Measurements from ENCODE around the gene TSHZ2.

The TSHZ2 gene

DNA sequence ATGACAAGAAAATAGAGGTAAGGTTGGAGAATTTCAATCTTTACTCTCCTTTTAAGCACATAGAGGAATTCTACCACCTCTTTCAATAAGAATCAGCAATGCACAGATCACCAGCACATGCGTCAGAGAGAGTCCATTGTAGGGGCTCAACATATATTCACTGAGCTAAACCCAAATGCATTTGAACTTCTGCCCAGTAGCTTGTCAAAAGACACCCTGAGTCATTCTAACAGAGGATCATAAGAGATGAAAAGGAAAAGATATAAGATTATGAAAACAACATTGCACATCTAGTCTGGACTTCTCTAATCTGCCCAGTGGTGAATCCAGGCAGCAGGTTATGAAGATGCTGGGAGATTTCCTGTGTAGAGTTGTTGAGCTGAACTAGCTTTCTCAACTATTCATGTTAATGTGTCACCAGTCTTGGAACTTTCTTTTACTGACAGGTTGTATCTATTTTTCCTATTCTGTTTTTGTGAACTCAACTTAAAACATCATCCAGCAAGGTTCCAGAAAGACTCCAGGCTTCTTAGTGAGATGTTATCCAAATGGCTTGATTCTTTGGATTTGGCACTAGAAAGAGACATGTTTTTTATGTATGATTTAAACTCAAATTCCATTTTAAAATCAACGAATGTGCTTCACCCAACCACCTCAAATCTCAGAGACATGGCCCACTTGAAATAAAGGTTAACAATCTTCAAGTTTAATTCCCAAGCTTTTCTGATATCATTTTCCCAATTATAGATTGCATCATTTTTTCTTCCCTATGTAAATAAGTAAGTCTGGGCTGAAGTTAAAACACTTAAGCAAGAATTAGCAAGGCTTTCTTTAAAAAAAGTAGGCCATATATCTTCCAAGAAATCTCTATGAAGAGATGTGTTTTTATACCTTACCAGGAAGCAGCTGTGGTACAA is 89.3 kb downstream of the TSHZ2 start:
- no peak for FAIRE-seq
- DNase-seq (ENCODE audit: low spot score): no peak

DNA sequence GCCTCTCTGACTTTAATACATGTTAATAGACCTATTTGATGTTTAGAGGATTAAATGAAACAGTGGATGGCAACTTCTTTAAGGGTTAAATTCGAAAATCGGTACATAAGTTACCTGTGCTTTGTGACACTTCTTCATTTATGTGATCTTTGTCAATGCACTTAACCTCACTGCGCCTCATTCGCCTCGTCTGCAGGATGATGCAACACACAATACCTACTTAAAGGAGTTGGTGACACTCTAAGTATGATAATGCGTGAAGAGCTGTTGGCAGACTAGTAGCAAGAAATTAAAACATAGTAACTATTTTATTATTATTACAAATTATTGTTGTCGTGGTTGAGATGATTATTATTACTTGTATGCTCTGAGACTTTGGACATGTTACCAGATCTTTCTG is 92.8 kb downstream of the TSHZ2 start:
- FAIRE-seq: no peak
- no peak for DNase-seq (ENCODE audit: low spot score)

GRCh38 chr20:53068241-53068640 is 96.1 kb downstream of the TSHZ2 start:
- no peak for DNase-seq (ENCODE audit: low spot score)
- FAIRE-seq: no peak

- DNase-seq (ENCODE audit: low spot score) (no peak), FAIRE-seq (no peak)
Observed at GRCh38 chr20:53069132-53069531, 97.0 kb downstream of the TSHZ2 start.

GRCh38 chr20:53070224-53070623 is 98.1 kb downstream of the TSHZ2 start:
- DNase-seq (ENCODE audit: low spot score) (no peak), FAIRE-seq (no peak)

DNA sequence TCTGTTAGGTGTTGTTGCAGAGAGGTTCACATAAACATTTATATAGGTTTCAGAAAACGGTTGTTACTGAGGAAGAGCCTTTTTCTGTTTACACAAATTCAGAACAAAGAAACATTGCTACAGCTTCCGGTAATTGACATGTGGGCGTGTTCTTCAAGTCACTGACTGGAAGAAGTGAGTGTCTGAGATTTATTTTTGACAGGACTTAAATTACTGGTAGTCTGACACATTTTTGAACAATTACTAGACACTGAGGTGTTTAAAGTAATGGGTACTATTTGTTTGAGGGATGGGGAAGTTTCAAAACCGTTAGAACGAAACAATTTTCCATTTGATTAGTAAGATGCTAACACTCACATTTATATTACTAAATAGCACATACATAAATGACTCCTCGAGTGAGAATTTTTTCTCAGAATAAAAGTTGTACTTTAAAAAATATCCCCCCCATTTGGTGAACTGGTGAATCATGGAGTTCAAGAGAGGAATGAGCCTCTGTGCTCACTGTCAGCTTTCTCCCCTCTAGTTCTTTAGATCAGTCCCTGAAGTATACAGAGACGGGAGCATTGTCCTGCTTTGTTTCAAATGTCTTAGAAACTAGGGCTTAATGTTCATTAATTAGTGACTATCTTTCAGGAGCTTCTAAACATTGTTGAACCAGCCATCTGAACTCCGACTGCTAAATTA is 98.7 kb downstream of the TSHZ2 start:
- DNase-seq (ENCODE audit: low spot score): no peak
- FAIRE-seq: no peak

- DNase-seq (ENCODE audit: low spot score) (no peak), FAIRE-seq (no peak)
Observed at GRCh38 chr20:53071833-53072232, 99.7 kb downstream of the TSHZ2 start.

- peak; percentile 95 for FAIRE-seq
- no peak for DNase-seq (ENCODE audit: low spot score)
Observed at GRCh38 chr20:53072923-53073579, 100.9 kb downstream of the TSHZ2 start.

DNA sequence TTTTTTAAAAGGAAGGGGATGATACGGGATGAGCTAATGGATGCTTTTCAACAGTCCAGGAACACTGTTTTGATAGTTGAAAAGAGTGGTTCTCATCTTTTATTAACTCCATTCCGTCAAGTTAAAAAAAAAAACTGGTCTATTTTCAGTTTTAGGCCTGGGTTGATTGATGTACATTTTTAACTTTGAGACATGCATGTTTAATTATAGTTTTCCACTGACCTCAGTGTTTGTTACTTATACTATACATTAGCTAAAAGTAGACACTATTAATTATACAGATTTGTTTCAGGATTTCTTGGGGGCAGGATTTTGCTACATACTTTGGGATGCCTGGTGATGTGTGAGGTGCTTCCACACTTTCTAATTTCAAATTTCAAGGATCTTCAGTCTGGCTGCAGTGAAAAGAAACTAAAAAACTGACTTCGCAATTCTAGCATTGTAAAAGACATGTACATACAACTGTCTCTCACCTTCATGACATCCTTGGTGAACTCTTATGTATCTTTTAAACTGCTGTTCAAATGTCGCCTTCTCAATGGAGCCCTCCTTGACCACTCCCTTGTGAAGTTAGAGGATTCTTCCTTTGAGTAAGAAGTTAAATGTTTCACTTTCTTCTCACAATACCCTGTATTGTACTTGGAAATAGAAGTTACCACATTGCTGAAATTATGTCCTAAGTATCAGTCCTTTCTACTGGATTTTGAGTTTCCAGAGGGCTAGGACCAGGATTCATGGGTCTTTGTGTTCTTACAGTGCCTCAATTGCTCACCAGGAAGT is 101.7 kb downstream of the TSHZ2 start:
- no peak for DNase-seq (ENCODE audit: low spot score)

GRCh38 chr20:53074811-53075314 is 102.7 kb downstream of the TSHZ2 start:
- DNase-seq (ENCODE audit: low spot score) (peak; percentile 44), FAIRE-seq (no peak)

More for the DNA sequence above, 101.7 kb downstream of the TSHZ2 start:
- FAIRE-seq: no peak

GRCh38 chr20:53076668-53077067 is 104.5 kb downstream of the TSHZ2 start:
- DNase-seq (ENCODE audit: low spot score) (no peak), FAIRE-seq (no peak)

DNA sequence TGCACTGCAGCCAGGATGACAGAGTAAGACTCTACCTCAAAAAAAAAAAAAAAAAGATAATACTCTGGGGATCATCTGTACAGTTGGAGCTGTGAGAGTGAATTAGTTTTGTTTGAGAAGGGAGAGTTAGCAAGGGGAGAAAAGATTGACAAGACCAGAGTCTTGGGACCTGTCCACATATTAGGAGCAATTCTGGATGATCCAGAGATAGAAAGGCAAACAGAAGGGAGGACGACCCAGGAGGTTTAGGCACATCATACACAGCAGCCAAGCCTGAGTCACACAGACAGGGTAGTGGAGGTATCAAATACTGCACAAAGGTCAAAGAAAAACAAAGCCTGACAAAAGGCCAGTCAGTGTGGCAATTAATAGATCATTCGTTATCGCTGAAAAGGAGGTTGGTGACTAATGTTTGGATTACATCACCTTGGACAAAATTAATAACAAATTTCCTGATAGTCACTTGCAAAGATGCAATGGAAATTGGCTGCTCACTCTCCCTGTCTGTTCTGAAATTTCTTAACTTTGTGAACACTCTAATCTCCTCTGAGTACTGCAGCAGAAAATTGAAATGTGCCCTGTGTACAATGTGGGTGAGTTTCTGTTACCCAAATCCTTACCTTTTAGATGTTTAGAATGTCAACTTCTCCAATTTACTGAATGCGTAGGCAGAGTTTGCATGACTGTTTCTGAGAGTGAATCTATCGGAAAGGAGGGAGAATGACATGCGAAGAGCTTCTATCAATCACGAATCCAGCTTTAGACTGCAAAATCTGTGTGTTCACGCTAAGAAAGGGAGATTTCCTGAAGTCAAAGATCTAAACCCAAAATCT is 105.4 kb downstream of the TSHZ2 start:
- DNase-seq (ENCODE audit: low spot score): peak; percentile 52

DNA sequence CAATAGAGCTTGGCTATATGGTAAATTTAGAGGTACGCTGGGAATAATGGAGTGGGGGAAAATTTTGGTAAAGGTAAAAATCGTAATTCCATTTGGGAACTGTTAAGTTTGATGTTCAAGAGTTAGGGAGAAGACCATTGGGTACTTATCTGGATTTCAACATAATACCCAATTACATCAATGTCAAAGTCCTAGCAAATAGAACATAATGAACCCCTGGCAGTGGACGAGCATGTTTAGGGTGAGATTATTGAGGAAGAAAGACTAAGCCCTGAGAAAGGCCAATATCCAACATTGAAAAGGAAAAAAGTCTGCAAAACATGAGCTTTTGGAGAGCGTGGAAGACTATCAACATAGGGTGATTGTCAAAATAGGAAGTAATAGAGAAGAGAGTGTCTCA is 106.6 kb downstream of the TSHZ2 start:
- DNase-seq (ENCODE audit: low spot score) (no peak), FAIRE-seq (no peak)

More for the DNA sequence above, 105.4 kb downstream of the TSHZ2 start:
- no peak for FAIRE-seq

GRCh38 chr20:53079261-53079691 is 107.1 kb downstream of the TSHZ2 start:
- no peak for DNase-seq (ENCODE audit: low spot score)
- FAIRE-seq: peak; percentile 52

- FAIRE-seq: no peak
Observed at GRCh38 chr20:53079828-53080686, 107.9 kb downstream of the TSHZ2 start.

GRCh38 chr20:53080687-53080962 is 108.5 kb downstream of the TSHZ2 start:
- DNase-seq (ENCODE audit: low spot score): no peak
- peak; percentile 55 for FAIRE-seq

More at GRCh38 chr20:53079828-53080686, 107.9 kb downstream of the TSHZ2 start:
- DNase-seq (ENCODE audit: low spot score): no peak

- peak; percentile 79 for DNase-seq (ENCODE audit: low spot score)
- peak; percentile 75 for FAIRE-seq
Observed at GRCh38 chr20:53080969-53081871, 109.1 kb downstream of the TSHZ2 start.

All from urothelium cell line (cell line).